ENCODE measurements around the gene CEP112.

Gene CEP112

DNA sequence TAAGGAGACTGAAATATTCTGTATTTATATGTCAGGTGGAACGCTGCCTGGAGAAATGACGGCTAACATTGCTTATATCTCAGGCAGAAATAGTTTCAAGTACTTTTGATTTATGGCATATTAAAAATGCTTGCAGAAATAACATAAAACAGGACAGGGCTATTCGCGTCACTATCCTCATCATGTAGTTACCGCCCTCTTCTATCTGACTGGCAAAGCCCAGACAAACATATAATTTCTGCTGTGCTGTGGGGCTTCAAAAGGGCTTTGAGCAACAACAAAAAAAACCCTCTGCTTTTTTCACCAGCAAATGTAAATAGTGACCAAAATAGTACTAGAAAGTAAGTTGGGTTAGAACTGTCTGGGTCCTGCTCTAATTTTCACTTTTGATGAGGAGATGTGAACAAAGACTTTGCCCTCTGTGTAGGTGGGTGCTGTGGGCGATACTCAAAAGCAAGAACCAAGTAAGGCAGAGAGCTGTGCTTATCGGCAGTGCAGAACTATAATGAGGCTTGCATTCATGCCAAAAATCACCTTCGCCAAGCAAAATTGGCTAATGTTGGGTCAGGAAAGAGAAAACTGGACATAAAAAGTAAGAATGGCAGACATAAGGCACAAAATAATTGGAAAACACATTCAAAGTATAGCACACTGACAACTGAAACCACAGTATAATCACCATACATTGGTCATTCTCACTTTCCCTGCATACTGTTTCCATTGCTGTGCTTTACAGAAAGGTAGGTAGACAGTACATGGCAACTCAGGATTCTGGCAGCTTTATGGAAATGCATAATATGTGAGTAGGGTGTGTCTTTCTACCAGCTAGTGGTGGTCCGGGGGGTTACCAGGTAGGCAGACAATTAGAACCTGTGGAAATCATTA lies 479.3 kb downstream of the CEP112 start:
- Histone ChIP-seq H3K36me3 (no peaks in the 10 kb centered on the region), H3K27ac (no peak overlapping the region), H3K27me3 (ENCODE audit: insufficient read depth, low read depth, severe bottlenecking) (no peaks in the 10 kb centered on the region), H3K9me3 (ENCODE audit: severe bottlenecking) (no peaks in the 10 kb centered on the region), H3K4me3 (ENCODE audit: low read depth, low read length) (no peak overlapping the region)
- TF ChIP-seq, protein P1, sequence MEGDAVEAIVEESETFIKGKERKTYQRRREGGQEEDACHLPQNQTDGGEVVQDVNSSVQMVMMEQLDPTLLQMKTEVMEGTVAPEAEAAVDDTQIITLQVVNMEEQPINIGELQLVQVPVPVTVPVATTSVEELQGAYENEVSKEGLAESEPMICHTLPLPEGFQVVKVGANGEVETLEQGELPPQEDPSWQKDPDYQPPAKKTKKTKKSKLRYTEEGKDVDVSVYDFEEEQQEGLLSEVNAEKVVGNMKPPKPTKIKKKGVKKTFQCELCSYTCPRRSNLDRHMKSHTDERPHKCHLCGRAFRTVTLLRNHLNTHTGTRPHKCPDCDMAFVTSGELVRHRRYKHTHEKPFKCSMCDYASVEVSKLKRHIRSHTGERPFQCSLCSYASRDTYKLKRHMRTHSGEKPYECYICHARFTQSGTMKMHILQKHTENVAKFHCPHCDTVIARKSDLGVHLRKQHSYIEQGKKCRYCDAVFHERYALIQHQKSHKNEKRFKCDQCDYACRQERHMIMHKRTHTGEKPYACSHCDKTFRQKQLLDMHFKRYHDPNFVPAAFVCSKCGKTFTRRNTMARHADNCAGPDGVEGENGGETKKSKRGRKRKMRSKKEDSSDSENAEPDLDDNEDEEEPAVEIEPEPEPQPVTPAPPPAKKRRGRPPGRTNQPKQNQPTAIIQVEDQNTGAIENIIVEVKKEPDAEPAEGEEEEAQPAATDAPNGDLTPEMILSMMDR (IDR thresholded peaks at IDR 0.05; ENCODE audit: low read depth, low read length), result no peak
- no peak for DNase-seq

DNA sequence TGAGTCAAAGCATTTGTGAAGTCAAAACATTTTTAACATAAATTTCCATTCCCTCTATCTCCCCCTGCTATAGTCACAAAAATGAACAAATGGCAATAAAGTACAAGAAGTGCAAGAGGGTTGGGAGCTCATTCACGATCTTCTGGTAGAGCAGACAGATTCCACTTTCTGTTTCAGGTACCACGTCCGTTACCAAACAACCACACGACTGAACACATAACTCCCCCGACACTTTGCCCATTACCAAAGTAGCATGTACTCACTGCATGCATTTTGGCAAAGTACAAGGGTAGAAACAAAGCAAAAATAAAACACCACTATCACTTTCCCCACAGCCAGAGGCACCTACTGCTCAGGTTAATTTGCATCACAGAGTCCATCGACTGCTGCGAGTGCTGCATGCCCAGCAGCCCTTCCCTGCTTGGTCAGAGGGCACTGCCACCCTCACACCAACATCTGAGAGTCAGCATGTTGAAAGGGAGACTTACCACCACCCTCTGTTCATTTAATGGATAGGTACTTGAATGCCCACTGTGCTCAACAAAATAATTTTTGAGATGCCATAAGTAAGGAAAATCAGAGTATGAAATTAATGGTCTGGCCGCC lies 480.2 kb downstream of the CEP112 start:
- TF ChIP-seq, protein P1 (IDR thresholded peaks at IDR 0.05; ENCODE audit: low read depth, low read length), result no peak
- H3K36me3 ChIP-seq, result no peaks in the 10 kb centered on the region
- no peak overlapping the region for H3K27ac ChIP-seq
- H3K9me3 ChIP-seq (ENCODE audit: severe bottlenecking), result no peaks in the 10 kb centered on the region
- no peaks in the 10 kb centered on the region for H3K27me3 ChIP-seq (ENCODE audit: insufficient read depth, low read depth, severe bottlenecking)
- no peak for DNase-seq
- H3K4me3 ChIP-seq (ENCODE audit: low read depth, low read length), result no peak overlapping the region

DNA sequence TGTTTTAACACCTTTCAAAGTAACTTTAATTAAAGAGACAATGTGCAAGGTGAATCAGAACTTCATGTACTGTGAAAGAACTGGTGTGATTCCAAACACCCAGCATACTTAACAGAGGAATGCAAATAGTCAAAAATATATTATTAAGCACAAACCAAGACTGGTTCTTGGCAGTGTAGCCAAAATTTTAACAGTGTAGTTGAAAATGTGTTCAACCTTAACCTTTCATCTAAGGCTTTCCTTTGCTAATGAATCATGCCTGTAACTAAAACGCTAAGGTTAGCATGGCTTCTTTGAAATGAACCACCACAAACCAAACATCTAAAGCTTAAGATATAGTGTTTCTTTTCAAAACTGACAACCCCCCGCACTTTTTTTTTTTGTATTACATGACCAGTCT lies 484.2 kb downstream of the CEP112 start:
- Histone ChIP-seq H3K4me3 (ENCODE audit: low read depth, low read length) (no peak overlapping the region), H3K27ac (no peak overlapping the region), H3K36me3 (no peaks in the 10 kb centered on the region), H3K9me3 (ENCODE audit: severe bottlenecking) (no peaks in the 10 kb centered on the region), H3K27me3 (ENCODE audit: insufficient read depth, low read depth, severe bottlenecking) (no peaks in the 10 kb centered on the region)
- TF ChIP-seq, protein P1 (IDR thresholded peaks at IDR 0.05; ENCODE audit: low read depth, low read length), result no peak
- no peak for DNase-seq

DNA sequence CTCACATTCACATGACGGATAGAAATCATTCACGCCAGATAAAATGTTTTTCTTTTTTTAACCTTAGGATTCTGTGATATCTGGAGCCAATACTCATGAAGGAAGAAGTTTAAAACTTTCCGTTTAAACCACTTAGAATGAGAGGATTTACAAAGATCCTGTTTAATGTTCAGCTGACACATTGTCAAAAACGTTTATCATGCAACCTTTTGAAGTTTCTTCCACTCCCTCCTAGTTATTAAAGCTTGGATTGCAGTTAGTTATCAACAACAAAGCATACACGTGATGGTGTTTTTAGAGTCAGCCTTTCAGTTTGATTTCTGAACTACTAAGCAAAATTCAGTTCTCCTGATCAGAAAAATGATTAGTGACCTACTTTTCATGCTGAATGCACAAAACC lies 487.2 kb downstream of the CEP112 start:
- DNase-seq, result no peak
- no peaks in the 10 kb centered on the region for H3K9me3 ChIP-seq (ENCODE audit: severe bottlenecking)
- no peak overlapping the region for H3K4me3 ChIP-seq (ENCODE audit: low read depth, low read length)
- TF ChIP-seq, protein P1 (IDR thresholded peaks at IDR 0.05; ENCODE audit: low read depth, low read length), result no peak
- no peaks in the 10 kb centered on the region for H3K27me3 ChIP-seq (ENCODE audit: insufficient read depth, low read depth, severe bottlenecking)
- no peak overlapping the region for H3K27ac ChIP-seq
- H3K36me3 ChIP-seq, result no peaks in the 10 kb centered on the region

DNA sequence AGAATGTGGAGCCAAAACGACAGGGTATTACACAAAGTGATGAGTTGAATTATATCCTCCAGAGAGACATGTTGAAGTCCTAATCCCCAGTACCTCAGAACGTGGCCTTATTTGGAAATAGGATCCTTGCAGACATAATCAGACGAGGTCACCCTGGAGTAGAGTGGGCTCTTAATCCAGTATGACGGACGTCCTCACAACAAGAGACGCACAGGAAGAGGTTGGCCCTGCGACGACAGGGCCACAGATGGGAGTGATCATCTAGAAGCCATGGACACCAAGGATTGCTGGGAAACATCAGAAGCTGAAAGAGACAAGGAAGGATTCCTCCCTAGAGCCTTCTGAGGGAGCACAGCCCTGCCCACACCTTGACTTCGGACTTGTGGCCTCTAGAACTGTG lies 488.0 kb downstream of the CEP112 start:
- Histone ChIP-seq H3K9me3 (ENCODE audit: severe bottlenecking) (no peaks in the 10 kb centered on the region), H3K4me3 (ENCODE audit: low read depth, low read length) (no peak overlapping the region), H3K27ac (no peak overlapping the region), H3K27me3 (ENCODE audit: insufficient read depth, low read depth, severe bottlenecking) (no peaks in the 10 kb centered on the region), H3K36me3 (no peaks in the 10 kb centered on the region)
- TF ChIP-seq, protein P1 (IDR thresholded peaks at IDR 0.05; ENCODE audit: low read depth, low read length), result no peak
- DNase-seq, result peak; percentile 65
